ENCODE results near the gene CCDC190. TPM values are rescaled to one million over a fixed set of nuclear protein-coding genes. Genes with fewer than 3 reads are reported as not detected.
"Not testable (repeated sequence)": the region's sequence is repeated elsewhere in the genome, so short reads cannot be mapped to it uniquely, and the experiment has no call there.

The CCDC190 gene
- polyA plus RNA-seq, 1 donor, result 0.07 TPM

- DNase-seq, result peak; percentile 40
- Histone ChIP-seq H3K4me1 (ENCODE audit: control insufficient read depth, insufficient read depth, low read length) (no peaks in the 10 kb centered on the region), H3K9me3 (ENCODE audit: control insufficient read depth, low read depth, low read length) (no peaks in the 10 kb centered on the region), H3K27me3 (ENCODE audit: control insufficient read depth, insufficient read depth, low read length) (no peaks in the 10 kb centered on the region), H3K36me3 (ENCODE audit: control insufficient read depth, insufficient read depth, low read length) (no peaks in the 10 kb centered on the region), H3K4me3 (ENCODE audit: low read length) (no peak overlapping the region), H3K27ac (ENCODE audit: low read length) (no peak overlapping the region)
- WGBS (ENCODE audit: insufficient coverage, low lambda C conversion rate), result 100% methylated on average over 1 of the region's 4 CpGs
These were observed 17.1 kb upstream of the CCDC190 start for GRCh38 chr1:162878000-162878596.

- Histone ChIP-seq H3K27ac (ENCODE audit: low read length) (no peak overlapping the region), H3K4me3 (ENCODE audit: low read length) (no peak overlapping the region), H3K9me3 (ENCODE audit: control insufficient read depth, low read depth, low read length) (no peaks in the 10 kb centered on the region), H3K27me3 (ENCODE audit: control insufficient read depth, insufficient read depth, low read length) (no peaks in the 10 kb centered on the region), H3K4me1 (ENCODE audit: control insufficient read depth, insufficient read depth, low read length) (no peaks in the 10 kb centered on the region), H3K36me3 (ENCODE audit: control insufficient read depth, insufficient read depth, low read length) (no peaks in the 10 kb centered on the region)
- no peak for DNase-seq
- 100% methylated on average over 1 of the region's 3 CpGs for WGBS (ENCODE audit: insufficient coverage, low lambda C conversion rate)
These were observed 16.4 kb upstream of the CCDC190 start for GRCh38 chr1:162877412-162877811.

DNA sequence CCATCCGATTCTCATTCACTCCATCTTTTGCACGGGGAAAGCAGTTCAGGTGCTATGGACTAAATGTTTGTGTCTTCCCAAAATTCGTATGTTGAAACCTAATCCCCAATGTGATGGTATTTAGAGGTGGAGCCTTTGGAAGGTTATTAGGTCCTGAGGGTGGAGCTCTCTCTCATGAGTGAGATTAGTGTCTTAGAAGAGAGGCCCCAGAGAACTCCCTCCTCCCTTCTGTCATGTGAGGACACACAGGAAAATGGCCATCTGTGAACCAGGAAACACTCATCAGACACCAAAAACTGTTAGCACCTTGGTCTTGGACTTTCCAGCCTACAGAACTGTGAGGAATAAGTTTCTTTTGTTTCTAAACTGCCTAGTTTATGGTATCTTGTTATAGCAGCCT is 15.8 kb upstream of the CCDC190 start:
- no peak overlapping the region for H3K27ac ChIP-seq (ENCODE audit: low read length)
- H3K9me3 ChIP-seq (ENCODE audit: control insufficient read depth, low read depth, low read length), result no peaks in the 10 kb centered on the region
- no CpG with 5 or more reads among the region's 3 CpGs for WGBS (ENCODE audit: insufficient coverage, low lambda C conversion rate)
- H3K27me3 ChIP-seq (ENCODE audit: control insufficient read depth, insufficient read depth, low read length), result no peaks in the 10 kb centered on the region
- no peaks in the 10 kb centered on the region for H3K4me1 ChIP-seq (ENCODE audit: control insufficient read depth, insufficient read depth, low read length)
- H3K4me3 ChIP-seq (ENCODE audit: low read length), result no peak overlapping the region
- H3K36me3 ChIP-seq (ENCODE audit: control insufficient read depth, insufficient read depth, low read length), result no peaks in the 10 kb centered on the region
- no peak for DNase-seq

GRCh38 chr1:162873671-162874666 is 13.0 kb upstream of the CCDC190 start:
- Histone ChIP-seq H3K9me3 (ENCODE audit: control insufficient read depth, low read depth, low read length) (no peaks in the 10 kb centered on the region), H3K27ac (ENCODE audit: low read length) (no peak overlapping the region), H3K4me1 (ENCODE audit: control insufficient read depth, insufficient read depth, low read length) (no peaks in the 10 kb centered on the region), H3K27me3 (ENCODE audit: control insufficient read depth, insufficient read depth, low read length) (no peaks in the 10 kb centered on the region), H3K4me3 (ENCODE audit: low read length) (no peak overlapping the region), H3K36me3 (ENCODE audit: control insufficient read depth, insufficient read depth, low read length) (no peaks in the 10 kb centered on the region)
- DNase-seq, result peak in 1 of 2 donors; percentile 54
- 81% methylated on average over 3 of the region's 8 CpGs for WGBS (ENCODE audit: insufficient coverage, low lambda C conversion rate)

- Histone ChIP-seq H3K4me1 (ENCODE audit: control insufficient read depth, insufficient read depth, low read length) (no peaks in the 10 kb centered on the region), H3K9me3 (ENCODE audit: control insufficient read depth, low read depth, low read length) (no peaks in the 10 kb centered on the region), H3K27ac (ENCODE audit: low read length) (no peak overlapping the region), H3K36me3 (ENCODE audit: control insufficient read depth, insufficient read depth, low read length) (no peaks in the 10 kb centered on the region), H3K4me3 (ENCODE audit: low read length) (no peak overlapping the region), H3K27me3 (ENCODE audit: control insufficient read depth, insufficient read depth, low read length) (no peaks in the 10 kb centered on the region)
- no peak for DNase-seq
- WGBS (ENCODE audit: insufficient coverage, low lambda C conversion rate), result 33% methylated on average over 3 of the region's 3 CpGs
These were observed 12.0 kb upstream of the CCDC190 start for GRCh38 chr1:162872981-162873380.

- not testable (repeated sequence) for H3K27ac ChIP-seq (ENCODE audit: low read length); H3K4me3 ChIP-seq (ENCODE audit: low read length); H3K4me1 ChIP-seq (ENCODE audit: control insufficient read depth, insufficient read depth, low read length); H3K27me3 ChIP-seq (ENCODE audit: control insufficient read depth, insufficient read depth, low read length); DNase-seq; H3K36me3 ChIP-seq (ENCODE audit: control insufficient read depth, insufficient read depth, low read length); H3K9me3 ChIP-seq (ENCODE audit: control insufficient read depth, low read depth, low read length)
- no CpG with 5 or more reads among the region's 1 CpG for WGBS (ENCODE audit: insufficient coverage, low lambda C conversion rate)
These were observed 10.4 kb upstream of the CCDC190 start for GRCh38 chr1:162871417-162871816.

GRCh38 chr1:162868972-162869371 is 8.0 kb upstream of the CCDC190 start:
- Histone ChIP-seq H3K27ac (ENCODE audit: low read length) (no peak overlapping the region), H3K4me1 (ENCODE audit: control insufficient read depth, insufficient read depth, low read length) (no peaks in the 10 kb centered on the region), H3K4me3 (ENCODE audit: low read length) (no peak overlapping the region), H3K9me3 (ENCODE audit: control insufficient read depth, low read depth, low read length) (no peaks in the 10 kb centered on the region), H3K27me3 (ENCODE audit: control insufficient read depth, insufficient read depth, low read length) (no peaks in the 10 kb centered on the region), H3K36me3 (ENCODE audit: control insufficient read depth, insufficient read depth, low read length) (no peaks in the 10 kb centered on the region)
- WGBS (ENCODE audit: insufficient coverage, low lambda C conversion rate), result no CpG with 5 or more reads among the region's 5 CpGs
- DNase-seq, result no peak

DNA sequence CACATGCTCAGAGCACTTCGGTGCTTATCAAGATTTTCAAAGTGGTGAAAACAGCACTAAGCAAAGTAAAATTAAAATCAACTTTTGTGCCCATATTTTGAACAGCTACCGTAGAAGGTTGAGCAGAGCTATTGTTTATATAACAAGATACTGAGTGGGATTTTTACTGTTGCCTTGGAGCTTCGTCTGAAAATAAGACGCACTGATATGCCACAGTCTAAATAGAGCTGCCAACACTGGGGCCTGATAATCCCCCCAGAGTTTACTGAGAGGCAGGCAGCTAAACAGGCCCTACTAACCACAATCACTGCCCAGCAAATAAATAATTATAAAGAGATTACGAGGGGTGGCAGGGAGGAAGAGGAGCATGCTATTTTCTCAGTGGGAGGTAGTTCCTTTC is 650 bp upstream of the CCDC190 start:
- H3K27ac ChIP-seq (ENCODE audit: low read length), result no peak overlapping the region
- H3K4me1 ChIP-seq (ENCODE audit: control insufficient read depth, insufficient read depth, low read length), result no peaks in the 10 kb centered on the region
- no peaks in the 10 kb centered on the region for H3K27me3 ChIP-seq (ENCODE audit: control insufficient read depth, insufficient read depth, low read length)
- H3K9me3 ChIP-seq (ENCODE audit: control insufficient read depth, low read depth, low read length), result no peaks in the 10 kb centered on the region
- WGBS (ENCODE audit: insufficient coverage, low lambda C conversion rate), result 75% methylated on average over 1 of the region's 5 CpGs
- no peak for DNase-seq
- no peaks in the 10 kb centered on the region for H3K36me3 ChIP-seq (ENCODE audit: control insufficient read depth, insufficient read depth, low read length)
- no peak overlapping the region for H3K4me3 ChIP-seq (ENCODE audit: low read length)

DNA sequence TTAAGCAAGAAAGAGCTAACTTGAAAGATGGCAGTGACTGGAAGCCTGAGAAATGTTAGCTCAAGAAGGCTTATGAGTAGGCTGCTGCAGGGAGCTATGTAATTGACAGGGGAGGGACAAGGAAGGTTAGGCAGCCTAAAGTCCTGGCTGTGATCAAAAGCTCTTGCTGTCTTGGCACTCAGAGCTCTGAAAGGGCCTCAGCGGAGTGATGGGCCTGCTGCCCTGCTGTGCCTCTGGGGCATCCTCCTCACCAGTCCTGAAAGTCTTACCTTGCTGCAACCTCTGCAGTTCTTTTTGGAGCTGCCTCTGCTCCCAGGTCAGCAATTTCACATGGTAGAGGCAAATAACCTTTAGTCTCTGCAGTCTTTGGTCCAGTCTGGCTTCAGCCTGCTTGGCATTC is 1.8 kb downstream of the CCDC190 start:
- H3K27ac ChIP-seq (ENCODE audit: low read length), result no peak overlapping the region
- WGBS (ENCODE audit: insufficient coverage, low lambda C conversion rate), result no CpG with 5 or more reads among the region's 1 CpG
- H3K9me3 ChIP-seq (ENCODE audit: control insufficient read depth, low read depth, low read length), result no peaks in the 10 kb centered on the region
- no peaks in the 10 kb centered on the region for H3K4me1 ChIP-seq (ENCODE audit: control insufficient read depth, insufficient read depth, low read length)
- no peaks in the 10 kb centered on the region for H3K36me3 ChIP-seq (ENCODE audit: control insufficient read depth, insufficient read depth, low read length)
- no peak overlapping the region for H3K4me3 ChIP-seq (ENCODE audit: low read length)
- H3K27me3 ChIP-seq (ENCODE audit: control insufficient read depth, insufficient read depth, low read length), result no peaks in the 10 kb centered on the region
- DNase-seq, result no peak

DNA sequence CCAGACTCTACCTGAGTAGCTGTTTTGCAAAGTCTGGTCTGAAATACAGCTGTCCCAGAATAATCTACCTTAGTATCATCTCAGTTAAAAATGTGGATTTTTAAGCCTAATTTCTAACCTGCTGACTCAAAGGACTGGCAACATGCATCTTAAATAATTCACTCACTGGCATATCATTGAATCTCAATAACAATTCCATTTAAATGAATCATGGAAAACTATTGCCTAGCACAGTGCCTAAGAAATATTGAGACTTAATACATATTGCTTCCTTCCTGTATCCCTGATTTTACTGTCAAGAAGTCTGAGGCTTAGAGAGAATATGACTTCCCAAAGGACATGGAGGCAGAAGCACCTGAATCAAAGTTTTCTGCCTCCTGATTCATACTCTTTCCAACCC is 3.1 kb downstream of the CCDC190 start:
- DNase-seq, result no peak
- Histone ChIP-seq H3K9me3 (ENCODE audit: control insufficient read depth, low read depth, low read length) (no peaks in the 10 kb centered on the region), H3K4me1 (ENCODE audit: control insufficient read depth, insufficient read depth, low read length) (no peaks in the 10 kb centered on the region), H3K4me3 (ENCODE audit: low read length) (no peak overlapping the region), H3K27me3 (ENCODE audit: control insufficient read depth, insufficient read depth, low read length) (no peaks in the 10 kb centered on the region), H3K27ac (ENCODE audit: low read length) (no peak overlapping the region), H3K36me3 (ENCODE audit: control insufficient read depth, insufficient read depth, low read length) (no peaks in the 10 kb centered on the region)

All from large intestine (tissue), 3 donors.